ENCODE data around the gene CFAP46.
"Not testable (repeated sequence)": the region's sequence is repeated elsewhere in the genome, so short reads cannot be mapped to it uniquely, and the experiment has no call there.

The CFAP46 gene

DNA sequence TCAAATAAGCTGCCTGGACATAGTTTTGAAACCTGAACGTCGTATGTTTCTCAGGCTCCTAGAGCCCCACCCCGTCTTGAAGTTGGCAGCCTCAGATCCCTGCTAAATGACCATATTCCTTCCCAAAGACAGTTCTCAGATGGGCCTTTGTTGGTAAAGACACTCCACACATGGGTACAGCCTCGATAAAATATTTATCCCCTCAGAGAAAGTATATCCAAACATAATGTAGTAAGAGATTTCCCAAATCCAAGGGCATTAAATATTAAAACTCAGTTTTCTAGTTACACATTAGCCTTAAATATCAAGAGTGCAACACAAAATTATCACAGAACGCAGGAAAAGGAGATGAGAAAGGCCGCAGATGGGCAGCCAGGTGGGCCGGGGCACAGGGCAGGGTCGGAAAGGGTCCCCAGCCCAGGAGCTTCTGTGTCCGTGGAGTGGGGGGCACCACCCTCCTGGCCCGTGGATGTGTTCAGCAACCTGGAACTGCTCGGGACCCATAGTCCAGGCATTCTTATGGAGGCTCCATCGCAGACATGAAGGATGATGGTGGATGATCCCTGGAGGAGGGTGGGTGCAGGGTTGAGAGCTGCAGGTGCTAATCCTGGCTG lies 1.5 kb upstream of the CFAP46 start:
- DNase-seq: no peak

DNA sequence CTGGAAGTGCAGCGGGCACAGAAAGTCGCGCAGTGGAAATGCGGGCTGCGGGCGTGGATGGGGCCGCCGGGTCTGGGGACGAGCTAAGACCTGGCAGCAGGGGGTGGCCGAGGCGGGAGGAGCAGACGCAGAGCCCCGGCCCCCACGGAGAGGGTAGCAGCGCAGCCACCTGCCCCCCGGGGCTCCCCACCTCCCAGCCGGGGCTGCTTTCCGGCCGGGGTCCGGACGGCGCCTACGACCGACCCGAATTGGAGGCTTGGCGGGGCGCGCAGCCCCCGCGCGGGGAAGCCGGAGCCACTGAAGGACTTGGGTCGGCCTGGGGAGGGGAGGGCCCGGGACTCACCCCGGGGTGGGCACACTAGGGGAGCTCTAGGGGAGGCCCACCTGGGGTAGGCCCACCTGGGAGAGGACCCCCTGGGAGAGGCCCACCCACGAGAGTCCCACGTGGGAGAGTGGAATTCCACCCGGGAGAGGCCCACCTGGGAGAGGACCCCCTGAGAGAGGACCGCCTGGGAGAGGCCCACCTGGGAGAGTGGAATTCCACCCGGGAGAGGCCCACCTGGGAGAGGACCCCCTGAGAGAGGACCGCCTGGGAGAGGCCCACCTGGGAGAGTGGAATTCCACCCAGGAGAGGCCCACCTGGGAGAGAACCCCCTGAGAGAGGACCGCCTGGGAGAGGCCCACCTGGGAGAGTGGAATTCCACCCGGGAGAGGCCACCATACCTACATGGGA lies 854 bp upstream of the CFAP46 start:
- no peak for DNase-seq

DNA sequence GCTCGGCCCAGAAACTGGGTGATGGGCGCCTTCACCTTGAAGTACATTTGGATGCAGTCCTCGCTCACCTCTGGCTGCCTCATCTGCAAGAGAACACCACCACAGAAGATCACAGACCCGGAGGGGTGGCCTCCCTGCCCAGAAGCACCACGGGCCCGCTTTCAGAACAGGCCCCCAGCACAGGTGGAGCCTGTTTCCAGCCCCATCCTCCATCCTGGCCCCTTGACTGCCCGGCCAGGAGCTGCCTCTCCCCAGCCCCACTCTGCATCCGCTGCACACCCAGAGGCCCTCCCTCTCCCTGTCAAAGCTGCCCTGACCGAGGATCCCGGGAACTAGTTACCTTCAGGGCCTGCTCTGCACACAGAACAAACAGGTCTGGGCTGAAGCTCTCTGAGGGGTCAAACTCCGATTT lies 724 bp downstream of the CFAP46 start:
- no peak for DNase-seq

DNA sequence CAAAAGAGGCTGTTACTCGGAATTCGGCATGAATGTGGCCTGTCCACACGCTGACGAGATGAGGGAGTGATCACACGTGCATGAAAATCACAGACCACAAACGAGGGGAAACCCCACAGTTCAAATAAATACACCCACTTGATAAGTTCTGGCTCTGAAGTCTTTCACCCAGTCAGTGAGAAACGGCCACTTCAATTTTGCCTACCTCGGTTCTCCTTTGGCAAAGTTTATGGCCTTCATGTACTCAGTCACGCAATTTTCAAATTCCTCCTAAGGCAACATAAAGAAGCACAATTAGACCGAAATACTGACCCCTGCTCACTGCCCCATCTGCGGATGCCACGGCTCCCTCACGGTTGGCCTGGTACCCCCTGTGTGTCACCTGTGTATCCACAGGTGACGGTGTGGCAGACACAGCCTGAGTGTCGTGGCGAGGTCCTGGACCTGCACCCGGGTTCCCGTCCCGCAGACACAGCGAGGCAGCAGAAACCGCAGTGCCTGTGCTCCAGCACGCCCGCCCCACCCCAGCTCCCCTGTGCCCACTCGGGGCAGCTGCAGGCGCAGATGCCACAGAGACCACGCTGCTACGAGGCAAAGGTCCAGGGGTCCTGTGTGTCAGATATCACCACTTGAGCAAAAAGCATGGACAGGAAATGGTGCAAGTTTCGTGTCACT lies 1.4 kb downstream of the CFAP46 start:
- DNase-seq: no peak

DNA sequence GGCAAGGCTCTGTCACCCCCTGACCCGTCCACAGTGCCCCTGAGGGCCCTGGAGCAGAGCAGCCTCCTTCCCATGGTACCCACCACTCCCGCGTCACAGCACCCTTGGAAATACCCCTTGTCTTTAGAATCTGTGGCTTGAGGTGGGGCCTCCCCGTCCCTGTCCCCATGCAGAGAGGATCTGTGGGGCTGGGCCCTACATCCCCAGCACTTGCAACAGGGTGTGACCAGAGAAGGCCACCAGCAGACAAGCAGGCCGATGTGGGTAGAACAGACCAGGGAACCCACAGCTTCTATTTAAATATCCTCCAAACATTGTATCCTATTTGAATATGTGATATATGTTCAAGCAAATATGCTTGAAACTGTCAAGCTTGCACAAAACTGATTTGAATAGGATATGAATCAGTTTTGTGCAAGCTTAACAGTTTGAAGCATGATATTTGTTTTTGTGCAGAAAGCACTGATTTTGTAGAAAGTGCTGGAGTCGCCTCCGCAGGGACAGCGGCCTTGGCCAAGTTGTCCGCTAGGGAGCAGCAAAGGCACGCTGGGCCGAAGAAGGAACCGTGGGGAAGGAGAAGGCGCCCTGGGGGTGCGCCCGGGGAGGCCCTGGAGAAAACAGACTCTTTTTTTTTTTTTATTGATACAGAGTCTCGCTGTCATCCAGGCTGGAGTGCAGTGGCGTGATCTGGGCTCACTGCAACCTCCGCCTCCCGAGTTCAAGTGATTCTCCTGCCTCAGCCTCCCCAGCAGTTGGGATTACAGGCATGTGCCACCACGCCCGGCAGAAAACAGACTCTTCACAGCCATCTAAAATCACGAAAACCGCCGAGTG lies 2.2 kb downstream of the CFAP46 start:
- no peak for DNase-seq

DNA sequence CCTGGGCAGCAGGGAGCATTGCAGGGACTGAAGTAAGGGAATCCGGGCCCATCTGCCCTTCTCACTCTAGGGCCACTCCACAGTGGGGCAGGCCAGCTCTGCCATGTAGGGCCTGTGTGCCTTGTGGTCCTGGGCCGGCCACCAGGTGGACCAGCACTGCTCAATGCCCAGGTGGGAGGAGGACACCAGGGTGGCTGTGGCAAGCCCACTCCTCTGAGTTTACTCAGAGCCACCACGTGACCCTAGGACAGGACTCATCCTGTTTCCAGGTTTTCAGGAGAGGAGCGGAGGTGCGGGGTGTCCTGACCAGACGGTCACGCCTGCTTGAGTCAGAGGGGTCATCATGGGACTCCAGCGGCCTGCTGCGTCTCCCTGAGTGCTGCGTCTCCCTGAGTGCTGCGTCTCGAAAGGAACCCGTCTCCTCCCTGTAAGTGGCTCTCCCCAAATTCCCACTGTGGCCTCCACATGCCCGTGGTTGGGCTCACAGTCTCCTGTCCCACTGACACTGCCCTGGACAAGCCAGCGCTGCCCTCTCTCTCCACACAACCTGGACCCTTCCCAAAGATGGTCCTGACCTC lies 2.9 kb downstream of the CFAP46 start:
- DNase-seq: no peak

DNA sequence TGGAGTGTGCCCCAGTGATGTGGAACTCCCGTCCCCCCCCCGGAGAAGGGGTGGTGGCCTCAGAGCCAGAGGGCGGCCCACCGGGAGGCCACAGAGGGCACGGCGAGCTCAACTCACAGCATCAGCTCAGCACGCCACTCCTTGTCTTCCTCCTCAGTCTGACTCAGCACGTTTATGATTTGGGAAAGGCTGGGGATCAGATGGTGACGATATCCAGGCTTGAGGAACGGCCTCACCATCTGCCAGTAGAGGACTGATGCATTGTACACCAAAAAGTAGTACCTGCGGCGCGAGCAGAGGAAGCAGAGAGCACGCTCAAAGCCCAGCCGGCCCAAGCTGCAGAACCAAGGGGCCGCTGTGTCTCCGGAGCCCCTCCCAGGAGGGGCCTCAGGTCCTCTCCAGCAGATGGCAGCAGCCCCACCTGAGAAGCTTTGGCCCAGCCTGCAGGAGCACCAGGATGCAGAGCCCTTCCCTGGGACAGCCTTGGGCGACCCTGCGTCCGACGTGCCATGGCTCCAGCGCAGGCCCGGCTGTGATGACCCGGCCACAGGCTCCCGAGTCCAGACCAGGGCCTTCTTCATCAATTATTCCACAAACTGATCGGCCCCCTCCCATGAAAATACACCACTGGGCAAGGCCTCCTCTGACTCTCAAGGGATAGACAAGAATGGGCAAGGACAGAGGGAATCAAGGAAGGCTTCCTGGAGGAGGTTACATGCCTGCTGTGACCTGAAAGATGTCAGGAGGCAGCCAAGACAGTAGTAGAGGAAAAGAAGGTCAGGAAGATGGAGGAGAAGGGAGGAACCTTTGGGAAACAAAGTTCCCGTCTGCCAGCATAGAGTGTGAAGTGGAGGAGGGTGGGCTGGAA lies 3.7 kb downstream of the CFAP46 start:
- DNase-seq: no peak

DNA sequence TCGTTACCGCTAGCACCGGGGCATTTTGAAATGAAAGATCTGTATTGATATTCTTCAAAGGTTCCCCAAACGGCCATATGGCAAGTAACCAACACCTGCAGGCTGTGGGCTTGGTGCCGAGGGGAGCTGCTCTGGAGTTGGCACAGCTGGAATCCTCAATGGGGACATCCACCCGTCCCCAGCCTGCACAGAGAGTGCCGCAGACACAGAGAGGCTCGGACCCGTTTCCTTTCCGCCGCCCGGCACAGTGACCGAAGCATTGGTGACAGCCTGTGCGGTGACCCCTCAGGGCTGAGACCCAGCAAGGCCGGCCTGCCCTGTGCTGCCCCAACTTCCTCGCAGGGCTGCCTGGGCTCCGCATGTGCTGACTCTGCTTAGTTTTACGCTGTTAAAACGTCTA lies 4.5 kb downstream of the CFAP46 start:
- no peak for DNase-seq

DNA sequence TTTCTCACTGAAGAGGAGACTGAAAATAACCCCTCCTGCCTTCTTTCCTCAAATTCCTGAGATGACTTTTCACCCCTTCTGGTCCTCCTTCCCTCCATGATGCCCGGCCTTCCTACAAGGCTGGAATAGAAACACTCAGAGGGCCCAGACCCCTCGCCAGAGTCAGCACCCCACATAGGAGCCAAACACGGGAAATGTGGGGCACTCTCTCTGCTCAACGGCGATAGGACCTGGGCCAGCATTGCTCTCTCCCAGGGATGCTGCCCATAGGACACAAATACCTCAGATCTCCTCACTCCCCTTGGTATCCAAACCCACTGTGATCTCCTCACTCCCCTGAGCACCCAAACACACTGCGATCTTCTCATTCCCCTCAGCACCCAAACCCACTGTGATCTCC lies 7.4 kb downstream of the CFAP46 start:
- no peak for DNase-seq

DNA sequence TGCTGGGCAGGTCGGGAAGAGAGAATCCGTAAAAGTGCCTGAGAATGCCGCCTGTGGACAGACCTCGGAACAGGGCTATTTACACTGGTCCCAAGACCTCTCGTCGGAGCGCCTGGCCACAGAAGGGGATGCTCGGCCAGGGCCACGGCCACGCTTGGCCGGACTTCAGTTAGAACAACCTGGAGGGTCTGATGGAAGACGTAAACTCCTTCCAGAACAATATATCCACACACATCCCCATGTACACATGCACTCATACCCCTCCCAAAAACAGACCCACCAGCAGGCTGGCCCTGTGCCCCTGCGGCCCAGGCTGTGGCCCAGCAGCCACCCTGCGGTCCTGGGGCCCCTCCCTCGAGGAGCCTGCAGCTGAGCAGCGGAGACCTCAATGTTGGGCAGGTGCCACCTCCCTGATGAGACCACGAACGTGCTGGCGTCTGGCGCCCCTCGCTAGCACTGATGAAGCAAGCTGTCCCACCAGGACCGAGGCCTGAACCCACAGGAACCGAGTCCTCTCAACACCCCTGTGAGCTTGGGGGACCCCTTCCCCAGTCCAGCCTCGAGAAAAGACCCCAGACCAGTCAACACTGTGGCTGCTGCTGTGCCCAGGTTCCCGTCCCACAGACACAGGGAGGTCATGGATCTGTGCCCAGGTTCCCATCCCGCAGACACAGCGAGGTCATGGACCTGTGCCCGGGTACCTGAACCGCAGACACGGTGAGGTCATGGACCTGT lies 8.9 kb downstream of the CFAP46 start:
- DNase-seq: no peak

DNA sequence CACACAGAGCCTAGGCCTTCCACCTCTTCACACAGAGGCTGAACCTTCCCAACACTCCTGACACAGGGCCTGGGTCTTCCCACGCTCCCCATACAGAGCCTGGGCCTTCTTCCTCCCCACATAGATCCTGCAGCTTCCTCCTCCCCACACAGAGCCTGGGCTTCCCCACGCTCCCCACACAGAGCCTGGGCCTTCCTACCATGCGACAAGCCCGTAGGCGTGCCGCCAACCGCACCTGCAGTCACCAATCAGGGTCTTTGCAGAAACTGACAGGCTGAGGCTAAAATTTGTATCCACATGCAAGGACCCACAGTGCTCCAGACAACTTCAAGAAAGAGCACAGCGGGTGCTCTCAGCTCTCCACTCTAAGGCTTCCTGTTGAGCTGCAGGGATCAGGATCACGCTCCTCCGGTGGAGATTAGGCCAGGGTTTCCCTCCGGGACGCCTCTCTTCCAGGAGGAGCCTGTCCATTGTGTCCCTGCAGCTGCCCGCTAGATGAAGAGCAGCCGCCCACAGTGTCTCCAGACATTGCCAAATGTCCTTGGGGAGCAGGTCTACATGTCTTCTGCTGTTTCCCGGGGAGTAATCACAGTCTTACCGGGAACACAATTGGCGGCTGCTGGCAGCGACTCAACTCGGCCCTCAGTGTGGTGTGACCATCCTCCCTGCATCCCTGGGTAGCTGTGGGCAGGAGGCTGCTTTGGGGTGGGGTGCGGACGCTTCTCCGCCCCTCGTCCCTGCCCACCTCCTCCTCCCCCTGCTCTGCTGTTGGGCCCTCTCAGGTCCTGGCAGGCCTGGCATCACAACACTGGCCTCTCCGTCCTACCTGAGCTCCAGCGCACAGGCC lies 9.7 kb downstream of the CFAP46 start:
- no peak for DNase-seq

DNA sequence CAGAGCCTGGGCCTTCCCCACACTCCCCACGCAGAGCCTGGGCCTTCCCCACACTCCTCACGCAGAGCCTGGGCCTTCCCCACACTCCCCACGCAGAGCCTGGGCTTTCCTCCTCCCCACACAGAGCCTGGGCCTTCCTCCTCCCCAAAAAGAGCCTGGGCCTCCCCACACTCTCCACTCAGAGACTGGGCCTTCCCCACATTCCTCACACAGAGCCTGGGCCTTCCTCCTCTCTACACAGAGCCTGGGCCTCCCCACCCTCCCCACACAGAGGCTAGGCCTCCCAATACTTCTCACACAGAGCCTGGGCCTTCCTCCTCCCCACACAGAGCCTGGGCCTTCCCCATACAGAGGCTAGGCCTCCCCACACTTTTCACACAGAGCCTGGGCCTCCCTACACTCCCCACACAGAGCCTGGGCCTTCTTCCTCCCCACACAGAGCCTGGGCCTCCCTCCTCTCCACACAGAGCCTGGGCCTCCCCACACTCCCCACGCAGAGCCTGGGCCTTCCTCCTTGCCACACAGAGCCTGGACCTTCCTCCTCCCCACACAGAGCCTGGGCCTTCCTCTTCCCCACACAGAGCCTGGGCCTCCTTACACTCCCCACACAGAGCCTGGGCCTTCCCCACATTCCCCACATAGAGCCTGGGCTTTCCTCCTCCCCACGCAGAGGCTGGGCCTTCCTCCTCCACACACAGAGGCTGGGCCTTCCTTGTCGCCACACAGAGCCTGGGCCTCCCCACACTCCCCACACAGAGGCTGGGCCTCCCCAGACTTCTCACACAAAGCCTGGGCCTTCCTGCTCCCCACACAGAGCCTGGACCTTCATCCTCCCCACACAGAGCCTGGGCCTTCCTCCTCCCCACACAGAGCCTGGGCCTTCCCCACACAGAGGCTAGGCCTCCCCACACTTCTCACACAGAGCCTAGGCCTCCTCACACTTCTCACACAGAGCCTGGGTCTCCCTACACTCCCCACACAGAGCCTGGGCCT lies 10.8 kb downstream of the CFAP46 start:
- DNase-seq: not testable (repeated sequence)

DNA sequence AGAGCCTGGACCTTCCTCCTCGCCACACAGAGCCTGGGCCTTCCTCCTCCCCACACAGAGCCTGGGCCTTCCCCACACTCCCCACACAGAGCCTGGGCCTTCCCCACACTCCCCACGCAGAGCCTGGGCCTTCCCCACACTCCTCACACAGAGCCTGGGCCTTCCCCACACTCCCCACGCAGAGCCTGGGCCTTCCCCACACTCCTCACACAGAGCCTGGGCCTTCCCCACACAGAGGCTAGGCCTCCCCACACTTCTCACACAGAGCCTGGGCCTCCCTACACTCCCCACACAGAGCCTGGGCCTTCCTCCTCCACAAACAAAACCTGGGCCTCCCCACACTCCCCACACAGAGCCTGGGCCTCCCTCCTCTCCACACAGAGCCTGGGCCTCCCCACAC lies 11.7 kb downstream of the CFAP46 start:
- not testable (repeated sequence) for DNase-seq

DNA sequence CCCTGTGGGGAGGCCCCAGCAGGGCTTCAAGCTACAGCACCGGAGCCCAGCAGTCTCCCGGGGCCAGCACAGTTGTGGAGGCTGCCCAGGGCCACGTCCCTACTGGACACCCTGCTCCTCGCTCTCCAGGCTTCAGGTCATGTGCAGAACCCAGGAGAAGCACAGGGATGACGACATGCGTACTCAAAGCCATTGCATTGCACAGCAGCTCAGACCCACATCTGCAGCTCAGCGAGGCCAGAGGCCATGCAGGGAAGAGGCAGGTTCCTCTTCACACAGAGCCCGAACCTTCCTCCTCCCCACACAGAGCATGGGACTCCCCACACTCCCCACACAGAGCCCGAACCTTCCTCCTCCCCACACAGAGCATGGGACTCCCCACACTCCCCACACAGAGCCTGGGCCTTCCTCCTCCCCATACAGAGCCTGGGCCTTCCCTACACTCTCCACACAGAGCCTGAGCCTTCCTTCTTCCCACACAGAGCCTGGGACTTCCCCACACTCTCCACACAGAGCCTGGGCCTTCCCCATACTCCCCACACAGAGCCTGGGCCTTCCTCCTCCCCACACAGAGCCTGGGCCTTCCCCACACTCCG lies 12.3 kb downstream of the CFAP46 start:
- no peak for DNase-seq

DNA sequence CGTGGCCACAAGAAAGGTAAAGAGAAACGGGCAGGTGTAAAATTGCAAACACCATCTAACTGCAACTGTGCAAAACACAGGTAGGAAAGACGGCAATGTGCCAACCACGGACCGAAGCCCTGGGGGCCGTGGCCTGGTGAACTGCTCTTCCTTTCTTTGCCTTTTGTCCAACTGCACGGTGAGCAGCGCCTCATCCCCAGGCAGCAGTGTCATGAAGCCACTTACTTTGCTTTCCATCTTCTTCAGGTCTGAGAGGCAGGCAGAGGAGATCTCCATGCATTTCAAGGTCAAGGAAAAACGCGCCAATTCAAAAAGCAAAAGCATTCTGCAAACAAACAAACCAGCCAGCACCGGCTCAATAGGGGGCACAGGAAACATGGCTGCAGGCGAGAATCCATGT lies 12.9 kb downstream of the CFAP46 start:
- DNase-seq: no peak

DNA sequence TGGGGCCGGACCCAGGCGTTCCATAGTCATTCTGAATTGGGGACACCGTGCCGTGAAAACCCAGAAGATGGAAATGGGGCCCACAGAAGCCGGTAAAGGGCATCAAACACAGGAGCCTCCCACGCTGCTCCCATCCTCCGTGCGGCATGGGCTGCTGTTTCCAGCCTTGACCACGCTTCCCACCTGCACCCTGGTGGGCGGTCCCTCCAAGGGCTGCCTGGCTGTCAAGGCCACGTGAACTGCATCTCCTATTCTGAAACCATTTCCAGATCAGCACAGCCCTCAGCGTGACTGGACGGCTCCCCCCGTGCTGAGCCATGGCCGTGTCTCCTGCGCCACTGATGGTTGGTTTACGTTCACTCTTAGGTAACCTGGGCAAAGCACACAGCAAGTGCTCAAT lies 14.1 kb downstream of the CFAP46 start:
- no peak for DNase-seq

DNA sequence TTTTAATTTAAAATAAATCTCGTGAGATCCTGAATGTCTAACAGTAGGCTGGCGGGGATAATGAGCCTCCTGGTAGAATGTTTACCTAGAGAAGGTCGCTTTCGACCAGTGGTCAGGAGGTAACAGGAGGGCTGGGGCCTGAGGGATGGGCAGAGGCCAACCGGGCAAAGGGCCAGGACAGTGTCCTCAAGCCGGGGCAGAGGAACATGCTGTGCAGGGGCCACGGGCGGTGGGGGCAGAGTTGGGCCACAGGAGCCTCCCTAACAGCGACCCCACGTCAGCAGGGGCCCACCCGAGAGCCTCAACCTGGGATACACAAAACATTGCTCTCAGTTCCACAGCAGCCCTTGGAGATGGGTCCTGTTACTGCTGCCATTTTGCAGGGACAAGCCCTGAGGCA lies 14.5 kb downstream of the CFAP46 start:
- DNase-seq: no peak

Data from activated naive CD4-positive, alpha-beta T cell (primary cell).